H1 (cell line): ENCODE results near the gene FGF21. TPM values are rescaled to one million over a fixed set of nuclear protein-coding genes. Genes with fewer than 3 reads are reported as not detected.

ENCODE experiments used
- ATF2 ChIP-seq: IDR thresholded peaks from 2 replicates; pipeline ENCODE4 v1.6.1; 2012; ENCODE audit warnings: low read length, inconsistent platforms
- HDAC6 ChIP-seq: IDR thresholded peaks from one replicate; pipeline ENCODE4 v1.7.1; 2012; ENCODE audit warnings: low read depth, mild to moderate bottlenecking, inconsistent platforms, low read length, moderate library complexity
- PHF8 ChIP-seq: fragments of 200-600 bp; sonication (generic); conservative IDR thresholded peaks from 2 replicates; pipeline ENCODE4 v1.7.1; 2012; ENCODE audit warnings: low read depth, mild to moderate bottlenecking, inconsistent platforms, low read length, moderate library complexity
- POU5F1 ChIP-seq: IDR thresholded peaks from 2 replicates; pipeline ENCODE4 v1.6.1; 2011; ENCODE audit warnings: low read depth, mild to moderate bottlenecking, low read length, moderate library complexity
- SP4 ChIP-seq: IDR thresholded peaks from 2 replicates; pipeline ENCODE4 v1.6.1; 2012; ENCODE audit warnings: low read length, inconsistent platforms
- SUZ12 ChIP-seq: fragments of 200-600 bp; sonication (generic); IDR thresholded peaks from 2 replicates; pipeline ENCODE4 v1.6.1; 2012; ENCODE audit warnings: mild to moderate bottlenecking, inconsistent platforms, low read length, moderate library complexity, mixed read lengths
- TBP ChIP-seq: IDR thresholded peaks from 2 replicates; pipeline ENCODE4 v1.6.1; 2011; ENCODE audit warnings: low read depth, low read length, improper control_type of control experiment
- TEAD4 ChIP-seq: IDR thresholded peaks from 2 replicates; pipeline ENCODE4 v1.6.1; 2012; ENCODE audit warnings: low read depth, low read length, inconsistent platforms, mixed read lengths
- polyA plus RNA-seq, 7 experiments: library from polyadenylated mRNA; depleted of rRNA in 3 of 7; stranded (reverse) in 5 of 7; unstranded in 2 of 7; fragments of >200 nt in 5 of 7; fragments of 200-250 nt in 2 of 7; gene quantifications; 1 replicate in 5 of 7; 2 replicates in 1 of 7; 4 replicates in 1 of 7; pipeline versions ENCODE4 v1.2.1 to v1.2.3, GENCODE V29; 2011 to 2013; ENCODE audit warnings: missing spikeins in 2 of 7, mixed read lengths in 2 of 7
- total RNA-seq: library from RNA; stranded (reverse); fragmentation: NEBNext Ultra II Directional; extraction: Animal tissue kit (Norgen Biotek cat#: 25700); gene quantifications from 2 replicates; pipeline ENCODE4 v1.2.1, GENCODE V29; 2021

The FGF21 gene
- total and polyA plus RNA-seq, 2 of the 8 experiments (the other 6 are each of a cell fraction or from before 2014, with no cell fraction given) = 0.48 to 0.80 TPM

GRCh38 chr19:48745208-48745995 is 9.9 kb upstream of the FGF21 start (continued):
- TF ChIP-seq TEAD4 (0 out of 2 replicates have a peak, but pooled peaks have one; percentile 13), ATF2 (no peak), SP4 (peak; percentile 47; the same call in 1 of the 2 replicates), PHF8 (no peak), HDAC6 (no peak), TBP (no peak), SUZ12 (no peak), POU5F1 (no peak)
